HG02981 (cell line): ENCODE data around the gene TRNT1.

Experiments used
- ATAC-seq: cut with Tn5 transposase; IDR thresholded peaks from one replicate; pipeline ENCODE4 v1.9.1; 2021; ENCODE audit warnings: mild to moderate bottlenecking, moderate library complexity; ENCODE audit not compliant: unreplicated experiment

TRNT1 gene

DNA sequence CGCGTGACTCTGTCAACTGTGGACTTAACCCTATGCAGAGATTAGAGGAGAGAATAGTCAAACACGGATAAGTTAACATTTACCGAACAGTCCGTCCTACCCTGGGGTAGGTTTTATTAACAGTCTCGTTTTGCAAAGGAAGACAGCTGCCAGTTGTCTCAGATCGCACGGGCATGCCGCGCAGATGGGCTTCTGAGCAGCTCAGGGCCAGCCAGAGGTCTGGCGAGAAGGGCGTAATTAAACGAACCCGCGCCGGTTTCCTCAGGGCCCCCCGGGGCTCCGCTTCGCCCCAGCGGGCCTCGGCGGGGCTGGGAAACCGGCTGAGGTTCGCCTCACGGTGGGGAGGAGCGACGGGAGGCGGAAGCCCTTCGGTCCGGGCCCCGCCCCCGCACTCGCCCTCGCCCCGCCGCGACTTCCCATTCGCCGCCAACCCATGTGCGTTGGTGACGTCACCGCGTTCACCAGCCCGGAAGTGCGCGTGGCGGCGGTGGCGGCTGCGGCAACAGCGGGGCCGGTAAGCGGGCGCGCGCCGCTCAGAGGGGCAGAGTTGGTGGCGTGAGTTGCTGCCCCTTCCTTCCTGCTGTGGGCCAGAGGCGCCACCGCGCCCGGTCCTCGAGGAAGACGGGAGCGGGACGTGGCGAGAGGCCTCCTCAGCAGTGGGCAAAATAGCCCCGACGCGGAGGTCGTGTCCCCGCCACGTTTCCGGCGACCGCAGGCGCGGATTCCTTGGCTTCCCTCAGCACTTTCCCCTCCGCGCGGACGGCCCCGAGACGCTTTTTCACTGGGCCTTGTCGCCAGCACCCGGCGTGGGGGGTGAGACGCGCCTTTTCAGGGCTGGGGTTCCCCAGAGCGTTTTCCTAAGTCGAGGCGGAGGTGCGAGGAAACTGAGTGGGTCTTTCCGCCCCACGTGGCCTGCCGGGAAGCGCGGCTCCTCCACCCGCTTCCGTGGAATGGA is at the start of gene TRNT1:
Gene TRNT1 (plus strand): TSS at position 464 of the 955 bp plus-strand sequence. CDS start 2,101 bp downstream, outside the sequence.
- peak; percentile 95 for ATAC-seq

DNA sequence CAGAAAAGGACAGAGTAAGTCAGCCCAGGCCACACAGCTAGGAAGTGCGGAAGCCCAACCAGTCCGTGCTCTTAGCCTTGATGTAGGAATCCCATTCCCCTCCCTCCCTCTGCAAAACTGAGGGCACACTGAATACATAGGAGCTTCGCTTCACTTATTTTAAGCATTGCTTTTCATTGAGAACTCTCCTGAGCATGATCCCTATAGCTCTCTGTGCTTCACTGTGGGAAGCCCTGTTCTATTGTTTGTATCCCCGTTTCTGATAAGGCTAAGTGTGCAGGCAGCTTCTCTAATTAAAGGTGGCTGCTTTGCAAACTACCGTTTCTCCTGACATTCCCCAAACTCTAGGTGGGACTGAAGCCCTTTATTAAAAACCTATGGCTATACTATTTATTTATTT is 46.4 kb upstream of the TRNT1 start:
- ATAC-seq, result no peak

DNA sequence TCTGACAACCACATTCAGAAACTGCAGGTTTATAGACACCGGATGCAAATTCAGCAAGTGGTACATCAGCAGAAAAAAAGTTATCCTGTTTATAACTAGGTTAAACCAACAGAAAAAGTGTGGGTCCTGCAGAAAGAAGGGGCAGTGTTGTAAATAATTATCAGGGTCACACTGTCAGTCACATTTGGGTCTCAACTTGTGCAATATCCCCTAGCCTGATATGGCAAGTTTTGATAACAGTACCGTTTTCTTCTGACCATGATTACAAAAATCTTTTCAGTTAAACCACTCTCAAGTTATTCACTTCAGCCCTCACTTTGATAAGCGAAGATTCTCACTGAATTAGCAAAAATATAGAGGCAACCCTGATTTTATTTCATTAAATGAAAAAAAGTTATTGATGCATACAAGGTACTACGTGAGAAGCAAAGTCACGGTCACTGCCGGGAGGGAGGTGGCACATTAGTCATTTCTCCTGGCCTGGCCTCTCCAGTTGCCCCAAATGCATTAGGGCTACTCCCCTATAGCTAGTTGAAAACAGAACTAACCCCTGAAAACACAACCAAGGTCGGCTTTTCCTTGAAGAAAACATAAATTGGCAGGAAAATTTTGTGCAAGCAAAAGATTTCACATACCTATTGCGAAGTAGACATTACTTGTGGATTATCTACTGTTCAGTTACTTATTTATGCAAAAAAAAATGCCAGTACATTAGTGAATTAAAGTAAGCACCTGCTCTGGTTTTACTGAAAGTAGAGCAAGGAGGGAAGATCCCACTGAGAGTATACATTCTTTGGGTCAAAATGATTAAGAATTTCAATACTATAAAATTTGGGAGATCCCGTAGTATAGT is 45.1 kb upstream of the TRNT1 start:
- ATAC-seq, result peak; percentile 58

DNA sequence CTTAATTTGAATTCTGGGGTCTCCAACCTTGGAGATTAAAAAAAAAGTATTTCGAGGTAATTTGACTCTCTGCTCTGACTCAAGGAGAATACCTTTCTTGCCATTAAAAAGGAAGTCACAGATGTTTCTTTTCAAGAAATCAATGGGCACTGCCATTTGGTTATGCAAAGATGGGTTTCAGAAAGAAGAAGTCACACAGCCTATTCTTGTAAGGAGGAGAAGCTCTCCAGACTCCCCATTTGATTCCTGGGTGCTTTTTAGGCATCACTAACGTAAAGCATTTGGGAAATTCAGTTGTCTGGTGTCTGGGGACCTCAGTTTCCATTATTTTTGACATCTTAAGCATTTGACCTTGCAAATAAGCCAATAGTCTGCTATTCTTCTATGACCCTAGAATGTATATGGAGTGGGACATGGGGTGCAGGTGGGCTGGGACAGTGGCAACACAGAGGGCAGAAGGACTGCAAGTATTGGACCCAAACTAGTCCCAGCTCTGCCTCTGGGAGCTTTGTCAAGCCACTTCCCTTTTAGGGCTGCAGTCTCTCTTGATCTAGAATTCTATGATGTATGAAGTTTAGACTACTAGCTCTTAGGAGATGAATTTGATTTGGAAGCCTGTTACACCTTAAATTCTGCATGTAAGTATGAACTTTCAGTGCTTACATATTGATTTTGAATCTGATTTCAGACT is 44.4 kb upstream of the TRNT1 start:
- peak; percentile 73 for ATAC-seq

DNA sequence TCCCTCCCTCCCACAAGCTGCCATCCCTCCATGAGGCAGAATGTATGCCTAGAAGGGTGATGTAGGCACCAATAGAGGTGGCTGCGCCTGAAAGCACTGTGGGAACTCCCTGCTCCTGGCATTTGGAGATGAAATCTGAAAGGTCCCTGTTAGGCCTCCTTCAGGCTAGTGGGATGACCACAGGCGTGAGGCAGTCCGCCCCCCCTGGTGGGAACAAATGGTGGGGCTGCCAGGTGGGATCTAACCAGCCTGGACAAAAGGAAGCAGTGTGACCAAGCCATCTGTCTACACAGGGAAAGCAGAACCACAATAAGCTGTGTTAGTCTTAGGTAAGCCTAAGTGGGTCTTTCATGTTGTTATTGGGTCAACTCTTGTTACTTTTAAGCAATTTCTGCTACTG is 41.9 kb upstream of the TRNT1 start:
- no peak for ATAC-seq

DNA sequence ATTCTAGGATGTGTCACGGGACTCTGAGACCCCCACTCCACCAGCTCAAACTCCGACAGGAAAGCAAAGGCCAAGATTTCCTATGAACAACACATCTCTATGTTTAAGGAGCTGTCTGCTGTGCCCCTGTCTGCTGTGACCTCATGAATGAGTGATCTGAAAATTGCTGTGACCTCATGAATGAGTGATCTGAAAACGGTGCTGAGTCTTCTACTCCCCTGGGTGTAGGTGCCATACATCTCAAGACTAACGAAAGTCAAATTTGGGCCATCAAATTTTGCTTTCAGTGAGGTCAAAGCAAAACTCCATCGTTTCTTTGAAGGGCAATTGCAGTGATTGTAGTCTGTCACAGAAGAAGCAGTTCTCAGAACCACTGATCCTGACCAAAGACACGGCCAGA is 41.0 kb upstream of the TRNT1 start:
- no peak for ATAC-seq

DNA sequence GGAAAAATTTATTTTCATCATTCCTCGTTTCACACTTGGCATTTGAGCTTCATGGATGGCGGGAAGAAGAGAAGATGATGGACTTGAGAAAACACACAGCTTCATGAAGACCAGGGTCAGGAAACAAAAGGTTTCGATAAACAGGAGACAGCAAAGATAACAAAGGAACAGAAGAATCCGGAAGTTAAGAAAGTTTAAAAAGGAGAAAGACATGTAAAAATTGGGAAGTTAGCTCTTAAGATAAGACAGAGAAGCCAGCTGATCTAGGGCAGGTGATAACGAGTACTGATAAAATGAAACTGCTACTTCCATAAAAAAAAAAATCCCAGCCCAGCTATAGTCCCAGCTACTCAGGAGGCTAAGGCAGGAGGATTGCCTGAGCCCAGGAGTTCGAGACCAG is 40.5 kb upstream of the TRNT1 start:
- no peak for ATAC-seq

DNA sequence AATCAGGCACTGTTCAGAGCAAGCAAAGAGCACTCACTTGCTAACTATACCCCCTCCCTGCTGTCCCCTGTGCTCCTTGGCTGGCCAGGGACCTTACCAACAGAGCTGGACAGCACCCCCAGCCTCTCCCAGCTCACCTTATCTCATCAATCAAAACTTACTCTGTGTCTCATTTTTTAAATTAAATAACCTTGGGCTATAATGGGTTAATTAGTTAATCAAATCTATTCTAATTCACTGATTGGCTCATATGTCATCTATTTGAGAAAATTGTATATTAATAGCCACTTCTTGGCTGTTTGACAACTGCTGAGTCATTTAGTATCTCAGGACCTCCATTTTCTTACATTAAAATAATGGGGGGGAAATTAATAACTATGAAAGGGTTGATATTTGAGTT is 39.5 kb upstream of the TRNT1 start:
- no peak for ATAC-seq

DNA sequence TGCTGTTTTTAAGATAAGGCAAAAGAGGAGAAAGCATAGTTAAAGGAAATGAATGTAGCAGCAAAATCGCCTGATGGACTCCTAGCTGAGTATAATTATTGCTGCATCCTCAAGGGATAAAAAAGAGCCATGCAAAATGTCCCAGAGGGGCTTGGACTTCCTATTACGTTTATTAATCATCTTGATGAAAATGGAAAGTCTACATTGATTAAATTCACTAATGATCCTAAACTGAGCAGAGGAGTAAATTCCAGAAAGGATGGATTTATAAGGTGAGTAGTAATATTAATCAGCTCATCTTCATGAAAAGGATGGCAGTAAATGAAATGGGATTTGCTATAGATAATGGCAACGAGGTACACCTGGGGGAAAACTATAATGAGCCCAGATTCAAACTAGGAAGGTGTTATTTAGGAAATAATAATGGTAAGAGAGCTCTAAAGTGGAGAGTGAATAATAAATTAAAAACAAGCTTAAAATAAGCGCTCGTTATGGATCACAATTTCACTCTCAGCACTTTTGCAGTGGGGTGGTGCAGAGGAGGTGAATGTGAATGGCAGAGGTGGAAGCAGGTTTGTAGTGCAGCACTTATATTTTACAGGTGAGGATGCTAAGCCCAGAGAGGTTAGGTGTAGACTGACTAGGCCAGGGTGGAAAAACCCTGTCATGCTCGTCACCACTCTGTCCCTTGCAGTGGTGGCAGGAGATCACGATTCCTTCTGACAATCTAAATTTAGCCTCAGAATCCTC is 38.8 kb upstream of the TRNT1 start:
- ATAC-seq, result no peak

DNA sequence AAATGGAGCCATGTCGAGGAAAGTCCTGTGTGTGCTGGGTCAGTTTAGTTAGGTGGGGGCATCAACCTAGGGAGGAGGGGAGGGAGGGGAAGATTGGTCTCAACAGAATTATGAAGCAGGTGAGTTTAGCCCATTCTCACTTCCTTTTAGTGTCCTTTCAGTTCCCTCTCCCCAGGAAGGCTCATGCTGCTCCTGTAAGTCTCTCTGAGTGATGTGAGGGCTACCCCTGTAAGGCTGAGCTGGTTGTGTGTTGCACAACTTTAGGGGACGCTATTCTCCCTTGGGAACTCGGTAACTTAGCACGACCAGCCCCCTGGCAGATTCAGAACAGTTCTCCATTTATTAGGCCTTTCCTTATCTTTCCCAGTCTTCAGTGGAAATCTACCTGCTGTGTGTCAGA is 37.7 kb upstream of the TRNT1 start:
- ATAC-seq, result peak; percentile 97

DNA sequence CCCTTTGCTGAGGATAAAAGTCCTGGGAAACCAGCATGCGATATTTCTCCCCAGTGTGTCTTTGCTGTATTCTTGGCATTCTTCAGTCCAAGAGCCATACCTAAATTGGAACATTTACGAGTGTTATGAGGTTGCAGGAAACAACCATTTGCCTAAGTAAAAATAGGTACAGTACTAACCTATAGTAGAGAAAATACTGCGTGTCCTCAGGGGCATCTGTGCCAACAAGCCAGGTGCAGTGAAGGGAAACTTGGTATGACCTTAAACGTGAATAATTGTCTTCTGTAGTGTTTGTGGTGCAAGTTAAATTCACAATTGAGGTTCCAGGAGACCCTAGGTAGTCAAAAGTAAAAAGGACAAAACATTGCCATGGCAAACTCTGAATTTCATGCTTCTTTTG is 28.8 kb upstream of the TRNT1 start:
- ATAC-seq, result no peak

DNA sequence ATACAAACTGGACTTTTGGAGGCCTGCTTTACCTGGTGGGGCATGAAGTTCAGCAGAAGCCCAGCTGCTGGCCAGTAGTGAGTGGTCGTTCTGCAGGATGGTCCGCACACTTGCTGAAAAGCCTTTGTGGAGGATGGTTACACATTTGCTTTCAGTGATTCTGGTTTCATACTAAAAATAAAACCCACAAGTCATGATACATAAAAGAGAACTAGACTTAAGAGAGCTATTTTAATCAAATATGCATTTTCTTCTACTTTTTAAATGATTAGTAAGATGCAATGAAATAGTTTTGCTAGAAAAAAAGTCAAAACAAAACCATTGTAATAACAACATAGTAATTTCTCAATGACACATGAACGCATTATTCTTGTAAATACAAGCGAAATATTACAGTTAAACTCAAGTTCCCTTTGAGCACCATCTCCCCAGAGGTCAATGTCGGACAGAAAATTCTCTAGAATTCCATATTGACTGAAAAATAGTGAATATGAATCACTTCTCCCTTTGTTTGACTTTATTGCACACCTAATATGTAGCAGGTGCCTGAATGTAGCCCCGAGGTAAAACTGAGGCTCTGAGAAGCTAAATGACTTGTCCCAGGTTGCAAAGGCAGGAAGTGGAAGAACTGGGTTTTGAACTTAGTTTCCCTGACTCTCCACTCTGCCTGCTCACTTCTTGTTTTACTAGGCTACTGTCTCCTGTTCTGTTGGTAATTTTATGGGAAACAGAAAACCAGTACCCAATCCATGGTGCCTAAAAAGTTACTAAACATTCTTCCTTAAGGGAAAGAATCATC is 24.9 kb upstream of the TRNT1 start:
- ATAC-seq, result no peak

DNA sequence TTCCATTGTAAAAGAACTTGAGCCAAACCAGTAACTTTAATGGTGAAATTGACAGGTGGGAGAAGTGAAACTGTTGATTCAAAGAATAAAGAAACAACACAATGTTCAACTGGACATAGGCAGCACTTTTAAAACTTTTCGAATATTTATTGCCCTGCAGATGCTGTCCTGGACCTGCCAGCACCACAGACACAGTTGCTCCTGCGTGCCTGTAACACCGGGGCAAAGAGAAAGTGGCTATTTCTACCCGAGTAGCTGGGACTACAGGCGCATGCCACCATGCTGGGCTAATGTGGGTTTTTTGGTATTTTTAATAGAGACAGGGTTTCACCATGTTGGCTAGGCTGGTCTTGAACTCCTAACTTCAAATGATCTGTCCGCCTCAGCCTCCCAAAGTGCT is 24.0 kb upstream of the TRNT1 start:
- no peak for ATAC-seq

DNA sequence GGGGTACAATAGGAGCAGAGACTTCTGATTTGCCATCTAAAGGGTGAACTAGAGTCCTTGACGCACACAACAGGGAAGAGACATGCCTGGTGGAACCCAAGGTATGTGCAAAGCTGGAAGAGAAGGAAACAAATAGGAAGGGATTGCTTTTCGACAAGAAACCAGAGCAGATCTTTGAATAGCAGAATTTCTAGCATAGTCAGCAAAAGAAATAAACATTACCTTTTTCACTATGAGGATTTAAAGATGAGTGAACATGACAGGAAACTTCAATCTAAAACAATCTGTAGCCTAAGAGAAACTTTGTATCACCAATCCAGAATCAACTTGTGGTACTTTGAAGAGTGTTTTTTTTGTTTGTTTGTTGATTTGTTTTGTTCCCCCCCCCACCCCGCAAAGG is 21.5 kb upstream of the TRNT1 start:
- no peak for ATAC-seq

DNA sequence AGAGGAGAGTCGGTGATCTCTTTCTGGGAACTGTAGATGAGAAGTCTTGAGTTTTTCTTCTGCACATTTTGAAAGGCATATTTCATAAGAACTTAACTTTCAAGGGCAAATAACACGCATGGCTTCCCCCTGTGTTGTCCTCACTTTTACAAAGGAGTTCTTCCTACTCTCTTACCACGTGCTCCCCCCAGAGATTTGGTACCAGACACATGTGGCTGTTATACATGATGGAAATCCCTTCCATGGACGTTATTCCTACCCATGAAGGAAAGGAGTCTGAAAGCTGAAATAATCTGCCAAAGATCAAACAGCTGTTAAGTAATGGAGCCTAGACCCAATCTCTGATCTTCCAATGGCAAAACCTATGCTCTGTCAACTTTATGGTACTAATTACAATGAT is 20.9 kb upstream of the TRNT1 start:
- ATAC-seq, result no peak

DNA sequence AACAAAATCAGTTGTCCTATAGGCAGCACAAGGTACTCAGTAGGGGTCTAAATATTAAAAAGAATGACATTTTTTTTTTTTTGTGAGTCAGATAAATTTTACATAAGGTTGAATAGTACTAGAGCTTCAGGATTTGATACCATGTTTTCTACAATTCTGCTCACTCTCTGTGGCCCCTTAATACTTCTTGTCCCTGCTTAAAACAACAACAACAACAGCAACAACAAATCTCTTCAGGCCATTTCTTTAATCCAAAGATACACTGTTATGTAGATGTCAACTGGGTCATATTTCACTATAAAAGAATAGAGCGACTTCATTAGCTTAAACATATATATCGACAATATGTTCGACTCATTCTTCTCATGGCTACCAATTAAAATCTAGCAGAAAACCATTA is 19.6 kb upstream of the TRNT1 start:
- ATAC-seq, result no peak

DNA sequence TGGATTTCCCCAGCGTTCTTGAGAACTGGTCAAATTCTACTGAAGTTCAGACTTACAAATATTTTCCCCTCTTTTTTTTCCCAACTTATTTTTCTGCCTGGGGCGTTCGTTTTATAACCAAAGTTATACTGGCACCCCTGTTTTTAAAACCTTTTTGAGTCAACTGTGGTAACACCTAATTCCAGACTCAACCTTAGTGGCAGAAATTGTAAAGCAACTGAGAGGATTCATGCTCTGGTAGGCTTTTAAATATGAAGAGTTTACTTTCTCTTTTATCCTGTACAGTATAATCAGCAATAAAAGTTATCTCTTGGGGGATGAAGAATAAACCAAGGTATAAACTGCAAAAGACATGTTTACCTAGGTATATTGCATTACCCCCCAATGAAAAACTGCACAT is 18.9 kb upstream of the TRNT1 start:
- ATAC-seq, result no peak

DNA sequence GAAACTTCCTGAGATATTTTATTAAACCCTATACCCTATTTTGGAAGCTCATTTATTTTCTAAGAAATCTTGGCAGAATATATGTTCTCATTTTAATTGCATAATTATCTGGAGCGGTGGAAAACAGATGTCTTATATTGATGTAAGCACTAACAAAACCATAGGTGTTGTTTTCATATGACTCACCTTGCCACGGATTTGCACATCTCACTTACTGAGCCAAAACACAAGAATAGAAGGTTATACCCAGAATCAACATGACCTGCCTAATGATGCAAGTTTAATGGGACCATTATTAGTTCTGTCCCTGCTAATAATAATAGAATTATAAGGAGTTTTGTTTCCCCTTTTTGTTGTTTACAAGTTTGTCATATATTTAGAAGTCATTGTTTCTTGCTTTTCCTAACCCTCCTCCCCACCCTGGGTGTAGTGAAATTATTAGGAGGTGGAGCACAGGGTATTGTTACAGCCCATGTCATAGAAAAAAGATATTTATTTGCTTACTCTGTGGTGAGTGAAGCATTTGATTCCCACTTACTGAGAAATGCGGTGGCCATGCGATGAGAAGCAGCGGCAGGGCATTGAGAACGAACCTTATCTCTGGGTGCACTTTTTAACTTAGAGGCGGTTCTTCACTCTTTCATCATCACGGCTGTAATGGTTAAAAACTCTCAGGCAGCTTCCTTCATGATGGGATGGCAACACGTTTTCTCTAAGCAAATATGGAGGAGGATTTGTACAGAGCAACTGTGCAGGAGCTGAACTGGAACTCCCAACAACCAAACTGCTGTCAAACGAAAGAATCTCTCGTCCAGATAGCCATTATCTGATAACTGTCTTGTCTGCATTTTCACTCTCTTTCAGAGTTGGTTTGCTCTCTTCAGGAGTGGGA is 17.1 kb upstream of the TRNT1 start:
- ATAC-seq, result peak; percentile 53

DNA sequence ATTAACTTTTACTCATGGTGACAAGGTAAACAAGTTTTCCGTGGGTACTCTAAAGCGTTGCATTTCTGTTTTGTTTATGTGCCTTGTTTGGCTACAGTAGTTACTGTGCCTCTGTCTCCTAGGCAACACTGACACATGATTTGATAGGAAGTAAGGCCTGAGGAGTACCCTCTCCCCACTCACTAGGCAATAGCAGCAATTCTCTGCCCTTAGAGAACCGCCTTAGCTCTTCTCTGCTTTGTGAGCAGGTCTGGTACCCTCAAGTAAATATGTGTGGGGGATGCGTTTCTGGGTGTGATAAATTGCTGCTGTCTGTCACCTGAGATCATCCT is 16.5 kb upstream of the TRNT1 start, which contains the start of gene IL5RA:
Gene IL5RA (minus strand): TSS at position 76 of the 332 bp plus-strand sequence. CDS start 5,390 bp downstream, outside the sequence.
- ATAC-seq, result peak; percentile 43
